ENCODE data around the gene MRTO4.

The MRTO4 gene

GRCh38 chr1:19209990-19210771, 41.4 kb upstream of the MRTO4 start, which contains the start of gene UBR4 (continued):
- peak; percentile 96 for TF ChIP-seq PATZ1 (tag by site-specific recombination; IDR thresholded peaks at IDR 0.05)
- TF ChIP-seq ZNF335 (tag by site-specific recombination; conservative IDR thresholded peaks at IDR 0.05), result peak; percentile 62
- no peak for TF ChIP-seq ZSCAN4 (tag by site-specific recombination; IDR thresholded peaks at IDR 0.05)
- no peak; the same call in 1 of the 2 replicates for TF ChIP-seq ZNF600 (tag by site-specific recombination; IDR thresholded peaks at IDR 0.05)
- TF ChIP-seq ZNF701 (tag by site-specific recombination; IDR thresholded peaks at IDR 0.05), result no peak
- peak; percentile 84 for TF ChIP-seq KLF10 (tag by site-specific recombination; IDR thresholded peaks at IDR 0.05)
- TF ChIP-seq ZNF211 (tag by site-specific recombination; IDR thresholded peaks at IDR 0.05; ENCODE audit: low read depth), result no peak
- TF ChIP-seq ZNF133 (tag by site-specific recombination; IDR thresholded peaks at IDR 0.05), result no peak
- TF ChIP-seq ZFP3 (tag by site-specific recombination; IDR thresholded peaks at IDR 0.05; ENCODE audit: low read depth), result no peak
- TF ChIP-seq ZNF266 (tag by site-specific recombination; IDR thresholded peaks at IDR 0.05; ENCODE audit: low read depth), result no peak
- peak; percentile 80 for TF ChIP-seq ZNF324 (tag by site-specific recombination; IDR thresholded peaks at IDR 0.05)
- no peak for TF ChIP-seq ZNF174 (tag by site-specific recombination; IDR thresholded peaks at IDR 0.05)
- TF ChIP-seq ZBTB1 (tag by site-specific recombination; IDR thresholded peaks at IDR 0.05), result 0 out of 2 replicates have a peak, but pooled peaks have one; percentile 9
- TF ChIP-seq ZNF24 (tag by site-specific recombination; IDR thresholded peaks at IDR 0.05), result peak; percentile 83
- TF ChIP-seq ZBTB10 (tag by site-specific recombination; IDR thresholded peaks at IDR 0.05), result peak; percentile 36; the same call in 1 of the 2 replicates
- no peak for TF ChIP-seq ZNF37A (tag by site-specific recombination; IDR thresholded peaks at IDR 0.05)
- TF ChIP-seq ZSCAN5A (tag by site-specific recombination; IDR thresholded peaks at IDR 0.05), result no peak
- TF ChIP-seq ZEB2 (tag by site-specific recombination; IDR thresholded peaks at IDR 0.05), result peak; percentile 97
- TF ChIP-seq ZNF513 (tag by site-specific recombination; IDR thresholded peaks at IDR 0.05), result no peak
- TF ChIP-seq ZNF555 (tag by site-specific recombination; conservative IDR thresholded peaks at IDR 0.05), result no peak
- no peak for TF ChIP-seq ZFP41 (tag by site-specific recombination; IDR thresholded peaks at IDR 0.05; ENCODE audit: borderline replicate concordance)
- no peak for TF ChIP-seq BCL6B (tag by site-specific recombination; IDR thresholded peaks at IDR 0.05)
- peak; percentile 43; the same call in 1 of the 2 replicates for TF ChIP-seq ZNF398 (tag by site-specific recombination; IDR thresholded peaks at IDR 0.05)

Data from HEK293 (cell line).